Activated T-cell treated with anti-CD3 and anti-CD28 coated beads, Interleukin-2, amount 50 U/mL, for 72 hours (primary cell): Measurements from ENCODE around the gene NEURL4. TPM values are rescaled to one million over a fixed set of nuclear protein-coding genes. Genes with fewer than 3 reads are reported as not detected.

Source experiments
- ATAC-seq, 2 donors: fragments of 150-1000 bp; cut with Tn5 transposase; replicated peaks in 1 of 2; 2 replicates each; pipeline ENCODE4 v1.10.0; 2021; ENCODE audit warnings: moderate library complexity in 2 of 2, mild to moderate bottlenecking in 1 of 2
- DNase-seq, 2 donors: peaks; one replicate each; pipeline ENCODE4 v3.0.0; 2021 to 2022; ENCODE audit warnings: mixed read lengths in 1 of 2
- H3K27ac Mint-ChIP-seq: one replicate; pipeline ENCODE4 v1.8.0; 2022; ENCODE audit warnings: mild to moderate bottlenecking, moderate library complexity, mixed read lengths
- H3K27me3 Mint-ChIP-seq: one replicate; pipeline ENCODE4 v1.8.0; 2022; ENCODE audit warnings: low read depth, mixed read lengths
- H3K36me3 Mint-ChIP-seq, 2 donors: one replicate each; pipeline ENCODE4 v1.8.0; 2022; ENCODE audit warnings: mixed read lengths in 2 of 2, mild to moderate bottlenecking in 1 of 2; ENCODE audit not compliant: insufficient read depth in 2 of 2
- H3K4me1 Mint-ChIP-seq: one replicate; pipeline ENCODE4 v1.8.0; 2022; ENCODE audit warnings: low read depth, mixed read lengths
- H3K4me3 Mint-ChIP-seq, 2 donors: one replicate each; pipeline ENCODE4 v1.8.0; 2022; ENCODE audit warnings: mild to moderate bottlenecking in 2 of 2, mixed read lengths in 2 of 2, moderate library complexity in 2 of 2
- H3K9me3 Mint-ChIP-seq, 2 donors: one replicate each; pipeline ENCODE4 v1.8.0; 2022; ENCODE audit warnings: mixed read lengths in 2 of 2
- total RNA-seq, 2 donors: library from RNA; stranded (reverse); gene quantifications; one replicate each; pipeline ENCODE4 v1.2.3, GENCODE V29; 2022

NEURL4 gene
- total RNA-seq, 2 donors from 2014 or later: 35.7 to 37.6 TPM

- H3K4me3 Mint-ChIP-seq: no peak overlapping the region
- no peaks in the 10 kb centered on the region for H3K27me3 Mint-ChIP-seq
- peaks cover 24% of the 10 kb centered on the region for H3K4me1 Mint-ChIP-seq
- H3K36me3 Mint-ChIP-seq: peaks cover 0 to 8% of the 10 kb centered on the region in 2 donors
- no peak overlapping the region for H3K27ac Mint-ChIP-seq
- no peak for DNase-seq
- no peak for ATAC-seq
- H3K9me3 Mint-ChIP-seq: no peaks in the 10 kb centered on the region
These were observed 2.9 kb downstream of the NEURL4 start for GRCh38 chr17:7326186-7326585.

- Mint-ChIP-seq H3K4me1 (peaks cover 16% of the 10 kb centered on the region), H3K36me3 (peaks cover 0 to 10% of the 10 kb centered on the region in 2 donors), H3K27ac (no peak overlapping the region), H3K4me3 (no peak overlapping the region), H3K27me3 (no peaks in the 10 kb centered on the region), H3K9me3 (no peaks in the 10 kb centered on the region)
- DNase-seq: no peak
- no peak for ATAC-seq
These were observed 4.1 kb downstream of the NEURL4 start for GRCh38 chr17:7325031-7325528.

- peaks cover 0 to 10% of the 10 kb centered on the region in 2 donors for H3K36me3 Mint-ChIP-seq
These were observed 4.7 kb downstream of the NEURL4 start for GRCh38 chr17:7324438-7324779.

GRCh38 chr17:7323731-7324437 lies 5.3 kb downstream of the NEURL4 start:
- ATAC-seq: peak; percentile 40 to 41
- H3K4me1 Mint-ChIP-seq: peaks cover 15% of the 10 kb centered on the region
- H3K9me3 Mint-ChIP-seq: no peaks in the 10 kb centered on the region
- peak; percentile 64 to 77 for DNase-seq
- peaks cover 0 to 10% of the 10 kb centered on the region in 2 donors for H3K36me3 Mint-ChIP-seq
- H3K27me3 Mint-ChIP-seq: no peaks in the 10 kb centered on the region
- no peak overlapping the region for H3K4me3 Mint-ChIP-seq
- H3K27ac Mint-ChIP-seq: no peak overlapping the region

More at GRCh38 chr17:7324438-7324779, 4.7 kb downstream of the NEURL4 start:
- no peak overlapping the region for H3K27ac Mint-ChIP-seq
- peaks cover 16% of the 10 kb centered on the region for H3K4me1 Mint-ChIP-seq
- ATAC-seq: no peak
- no peak for DNase-seq
- no peaks in the 10 kb centered on the region for H3K27me3 Mint-ChIP-seq
- H3K9me3 Mint-ChIP-seq: no peaks in the 10 kb centered on the region
- H3K4me3 Mint-ChIP-seq: no peak overlapping the region

GRCh38 chr17:7322520-7323194 lies 6.5 kb downstream of the NEURL4 start:
- Mint-ChIP-seq H3K36me3 (peaks cover 0 to 9% of the 10 kb centered on the region in 2 donors), H3K9me3 (no peaks in the 10 kb centered on the region)

GRCh38 chr17:7321466-7321865 lies 7.7 kb downstream of the NEURL4 start:
- peaks cover 2% of the 10 kb centered on the region for H3K4me1 Mint-ChIP-seq
- ATAC-seq (no peak), DNase-seq (no peak)
- no peaks in the 10 kb centered on the region for H3K9me3 Mint-ChIP-seq
- no peaks in the 10 kb centered on the region for H3K27me3 Mint-ChIP-seq
- H3K4me3 Mint-ChIP-seq: no peak overlapping the region
- no peak overlapping the region for H3K27ac Mint-ChIP-seq
- H3K36me3 Mint-ChIP-seq: peaks cover 2 to 10% of the 10 kb centered on the region in 2 donors

More at GRCh38 chr17:7322520-7323194, 6.5 kb downstream of the NEURL4 start:
- ATAC-seq: no peak
- Mint-ChIP-seq H3K4me3 (no peak overlapping the region), H3K4me1 (peaks cover 3% of the 10 kb centered on the region), H3K27me3 (no peaks in the 10 kb centered on the region), H3K27ac (no peak overlapping the region)
- no peak for DNase-seq

- H3K4me1 Mint-ChIP-seq: peaks cover 28% of the 10 kb centered on the region
- no peak for ATAC-seq
- H3K9me3 Mint-ChIP-seq: no peaks in the 10 kb centered on the region
- H3K4me3 Mint-ChIP-seq: no peak overlapping the region
- DNase-seq: no peak
- peaks cover 3 to 4% of the 10 kb centered on the region in 2 donors for H3K36me3 Mint-ChIP-seq
- peak overlapping the region; percentile 55 for H3K27ac Mint-ChIP-seq
- no peaks in the 10 kb centered on the region for H3K27me3 Mint-ChIP-seq
These were observed 10.8 kb downstream of the NEURL4 start for GRCh38 chr17:7318121-7318860.

- H3K4me1 Mint-ChIP-seq: peaks cover 38% of the 10 kb centered on the region
- peaks cover 5 to 9% of the 10 kb centered on the region in 2 donors for H3K36me3 Mint-ChIP-seq
- ATAC-seq: no peak
- no peak overlapping the region for H3K27ac Mint-ChIP-seq
- no peaks in the 10 kb centered on the region for H3K9me3 Mint-ChIP-seq
- H3K4me3 Mint-ChIP-seq: peak overlapping the region in 1 of 2 donors; percentile 49
- DNase-seq: no peak
- H3K27me3 Mint-ChIP-seq: no peaks in the 10 kb centered on the region
These were observed 11.9 kb downstream of the NEURL4 start for GRCh38 chr17:7317161-7317803.

GRCh38 chr17:7315570-7316235 lies 13.4 kb downstream of the NEURL4 start:
- no peaks in the 10 kb centered on the region for H3K9me3 Mint-ChIP-seq
- peaks cover 54% of the 10 kb centered on the region for H3K4me1 Mint-ChIP-seq
- H3K36me3 Mint-ChIP-seq: peaks cover 14 to 17% of the 10 kb centered on the region in 2 donors
- no peak for ATAC-seq
- DNase-seq: no peak
- H3K27ac Mint-ChIP-seq: peak overlapping the region; percentile 30
- no peaks in the 10 kb centered on the region for H3K27me3 Mint-ChIP-seq
- peak overlapping the region; percentile 72 to 93 for H3K4me3 Mint-ChIP-seq

- Mint-ChIP-seq H3K27me3 (no peaks in the 10 kb centered on the region), H3K36me3 (peaks cover 22 to 25% of the 10 kb centered on the region in 2 donors), H3K27ac (peak within 1 kb of the TSS; percentile 92), H3K4me3 (peak within 1 kb of the TSS; percentile 93 to 96), H3K9me3 (no peaks in the 10 kb centered on the region), H3K4me1 (peaks cover 62% of the 10 kb centered on the region)
- ATAC-seq: peak; percentile 89 to 91
- peak; percentile 94 to 97 for DNase-seq
These were observed 14.2 kb downstream of the NEURL4 start, which contains the start of gene GPS2 for GRCh38 chr17:7314719-7315569. TSS of gene GPS2 (minus strand) at chr17:7315360. CDS start at chr17:7315052, 308 bp downstream.

GRCh38 chr17:7313890-7314718 lies 15.0 kb downstream of the NEURL4 start:
- no peak for ATAC-seq

More at GRCh38 chr17:7313890-7314718, 15.0 kb downstream of the NEURL4 start:
- peak overlapping the region; percentile 90 to 96 for H3K4me3 Mint-ChIP-seq
- H3K36me3 Mint-ChIP-seq: peaks cover 26 to 33% of the 10 kb centered on the region in 2 donors
- peak overlapping the region; percentile 92 for H3K27ac Mint-ChIP-seq
- no peak for DNase-seq
- peaks cover 70% of the 10 kb centered on the region for H3K4me1 Mint-ChIP-seq
- no peaks in the 10 kb centered on the region for H3K9me3 Mint-ChIP-seq
- H3K27me3 Mint-ChIP-seq: no peaks in the 10 kb centered on the region
